ENCODE data around the gene POMGNT1.

Gene POMGNT1

DNA sequence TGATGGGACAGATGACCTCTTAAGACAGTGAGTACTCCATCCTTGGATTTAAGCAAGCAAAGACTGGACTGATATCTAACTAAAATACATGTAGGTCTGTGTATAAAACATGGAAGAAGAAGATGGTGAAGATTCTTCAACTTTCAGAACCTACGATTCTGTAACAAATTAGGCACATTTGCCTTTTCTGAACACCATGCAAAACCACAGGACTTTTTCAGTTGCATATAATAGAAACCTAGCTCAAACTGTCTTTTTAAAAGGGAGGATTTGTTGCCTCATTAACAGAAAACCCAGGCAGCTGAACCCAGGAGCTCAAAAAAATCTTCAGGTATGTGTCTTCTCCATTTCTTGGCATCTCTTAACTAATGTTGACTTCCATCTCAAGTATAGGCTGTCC, 38.0 kb downstream of the POMGNT1 start:
- FAIRE-seq: no peak

DNA sequence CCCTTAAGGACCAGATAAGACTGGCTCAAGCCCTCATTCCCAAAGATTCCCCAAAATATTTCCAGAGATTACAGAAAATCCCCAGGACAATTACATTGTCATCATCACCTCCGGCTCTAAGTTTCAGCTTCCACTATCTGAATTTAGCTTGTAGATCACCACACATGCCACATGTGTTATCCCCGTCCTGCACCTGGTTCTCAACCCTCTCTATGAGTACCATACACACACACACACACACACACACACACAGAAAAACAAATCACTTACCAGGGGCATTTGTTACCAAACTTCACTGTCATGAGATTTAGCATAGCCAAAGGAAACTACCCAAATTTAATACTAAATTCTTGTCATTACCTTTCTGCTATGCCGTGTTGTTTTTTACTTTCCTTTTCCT, 38.7 kb downstream of the POMGNT1 start:
- peak; percentile 76 for FAIRE-seq
- DNase-seq (ENCODE audit: insufficient read length, low spot score): no peak

More for the DNA sequence above, 38.0 kb downstream of the POMGNT1 start:
- DNase-seq (ENCODE audit: insufficient read length, low spot score): no peak
- TF ChIP-seq SPI1 (IDR thresholded peaks at IDR 0.05; ENCODE audit: low read depth, low read length) (no peak), TAF1 (IDR thresholded peaks at IDR 0.05; ENCODE audit: low read depth, low read length) (no peak), POLR2A (IDR thresholded peaks at IDR 0.05; ENCODE audit: low read depth, low read length) (no peak), POU2F2 (IDR thresholded peaks at IDR 0.05; ENCODE audit: low read depth, low read length) (no peak), POLR2AphosphoS5 (IDR thresholded peaks at IDR 0.05; ENCODE audit: low read depth, low read length) (no peak), PAX5 (IDR thresholded peaks at IDR 0.05; ENCODE audit: insufficient read depth, low read length, severe bottlenecking) (no peak)

DNA sequence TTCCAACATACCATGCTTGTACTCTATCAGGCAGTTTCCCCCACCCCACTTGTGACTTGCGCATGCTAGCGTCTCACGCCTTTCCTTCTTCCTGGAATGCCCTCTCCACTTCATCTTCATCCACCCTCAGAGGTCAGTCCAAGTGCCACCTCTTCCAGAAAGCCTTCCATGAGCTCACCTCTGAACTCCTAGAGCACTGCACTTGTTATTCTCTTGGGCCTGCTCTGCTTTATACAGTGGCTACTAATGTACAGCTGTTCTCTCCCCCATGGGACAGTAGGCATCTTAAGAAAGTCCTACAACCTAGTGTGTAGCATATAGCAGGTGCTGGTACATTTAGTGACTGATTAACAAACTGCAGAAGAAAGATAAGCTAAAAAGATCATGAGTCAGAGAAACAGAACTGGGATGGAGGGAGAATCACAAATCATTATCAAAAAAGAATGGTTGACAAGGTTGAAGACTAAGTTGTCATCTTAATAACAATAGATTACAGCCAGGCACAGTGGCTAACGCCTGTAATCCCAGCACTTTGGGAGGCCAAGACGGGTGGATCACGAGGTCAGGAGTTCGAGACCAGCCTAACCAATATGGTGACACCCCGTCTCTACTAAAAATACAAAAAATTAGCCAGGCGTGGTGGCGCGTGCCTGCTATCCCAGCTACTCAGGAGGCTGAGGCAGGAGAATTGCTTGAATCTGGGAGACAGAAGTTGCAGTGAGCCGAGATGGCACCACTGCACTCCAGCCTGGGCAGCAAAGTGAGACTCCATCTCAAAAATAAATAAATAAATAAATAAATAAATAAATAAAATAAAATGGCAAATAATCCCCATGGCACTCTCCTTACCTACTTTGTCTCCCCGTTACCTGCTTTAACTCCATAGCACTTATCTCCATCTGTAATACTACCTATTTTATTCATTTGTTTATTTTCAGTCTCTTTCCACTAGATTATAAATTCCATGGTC, 39.6 kb downstream of the POMGNT1 start:
- TF ChIP-seq POLR2A (IDR thresholded peaks at IDR 0.05; ENCODE audit: low read depth, low read length) (no peak), POLR2AphosphoS5 (IDR thresholded peaks at IDR 0.05; ENCODE audit: low read depth, low read length) (no peak), SPI1 (IDR thresholded peaks at IDR 0.05; ENCODE audit: low read depth, low read length) (no peak), PAX5 (IDR thresholded peaks at IDR 0.05; ENCODE audit: insufficient read depth, low read length, severe bottlenecking) (no peak), TAF1 (IDR thresholded peaks at IDR 0.05; ENCODE audit: low read depth, low read length) (no peak), POU2F2 (IDR thresholded peaks at IDR 0.05; ENCODE audit: low read depth, low read length) (no peak)
- no peak for FAIRE-seq
- DNase-seq (ENCODE audit: insufficient read length, low spot score): no peak

More for the DNA sequence above, 38.7 kb downstream of the POMGNT1 start:
- TF ChIP-seq POLR2AphosphoS5 (IDR thresholded peaks at IDR 0.05; ENCODE audit: low read depth, low read length) (no peak), POU2F2 (IDR thresholded peaks at IDR 0.05; ENCODE audit: low read depth, low read length) (no peak), PAX5 (IDR thresholded peaks at IDR 0.05; ENCODE audit: insufficient read depth, low read length, severe bottlenecking) (no peak), SPI1 (IDR thresholded peaks at IDR 0.05; ENCODE audit: low read depth, low read length) (no peak), POLR2A (IDR thresholded peaks at IDR 0.05; ENCODE audit: low read depth, low read length) (no peak), TAF1 (IDR thresholded peaks at IDR 0.05; ENCODE audit: low read depth, low read length) (no peak)

DNA sequence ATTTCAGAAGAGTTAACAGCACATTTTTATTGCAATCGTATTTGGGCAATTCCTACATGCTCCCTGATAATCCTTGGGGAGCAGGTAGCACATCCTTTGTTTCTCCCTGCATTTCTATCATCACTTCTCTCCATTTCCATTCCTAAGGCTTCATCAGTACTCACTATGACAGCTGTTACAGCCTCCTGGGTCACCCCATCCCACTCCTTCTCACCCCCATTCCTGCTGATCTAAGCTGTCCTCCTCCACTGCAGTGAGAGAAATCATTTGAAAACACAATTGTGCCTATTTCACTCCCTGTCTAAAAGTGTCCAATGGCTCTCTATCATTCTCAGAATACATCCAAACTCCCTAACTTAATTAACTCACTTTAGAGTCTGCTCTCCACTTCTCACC, 40.3 kb downstream of the POMGNT1 start:
- FAIRE-seq: no peak

DNA sequence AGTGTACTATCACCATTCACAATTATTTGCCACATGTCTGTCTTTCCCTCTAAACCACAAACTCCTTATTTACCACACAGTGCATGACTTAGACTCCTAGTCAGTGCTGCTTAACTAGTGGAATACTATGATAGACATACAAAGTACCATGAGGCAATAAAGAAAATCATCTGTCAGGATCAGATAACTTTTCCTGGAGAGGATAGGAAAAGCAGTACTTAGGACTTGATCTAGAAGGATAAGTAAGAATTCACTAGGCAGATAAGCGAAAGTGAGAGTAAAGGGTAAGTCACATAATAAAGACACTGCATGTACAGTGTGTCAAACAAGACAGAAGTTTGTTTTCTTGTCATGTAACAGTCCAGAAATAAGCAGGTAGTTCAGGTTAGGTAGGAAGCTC, 44.5 kb downstream of the POMGNT1 start:
- FAIRE-seq (no peak), DNase-seq (ENCODE audit: insufficient read length, low spot score) (no peak)
- no peak for TF ChIP-seq POU2F2 (IDR thresholded peaks at IDR 0.05; ENCODE audit: low read depth, low read length)
- TF ChIP-seq POLR2A (IDR thresholded peaks at IDR 0.05; ENCODE audit: low read depth, low read length): no peak
- no peak for TF ChIP-seq POLR2AphosphoS5 (IDR thresholded peaks at IDR 0.05; ENCODE audit: low read depth, low read length)

More for the DNA sequence above, 40.3 kb downstream of the POMGNT1 start:
- DNase-seq (ENCODE audit: insufficient read length, low spot score): no peak
- no peak for TF ChIP-seq PAX5 (IDR thresholded peaks at IDR 0.05; ENCODE audit: insufficient read depth, low read length, severe bottlenecking)
- no peak for TF ChIP-seq POLR2A (IDR thresholded peaks at IDR 0.05; ENCODE audit: low read depth, low read length)
- TF ChIP-seq POLR2AphosphoS5 (IDR thresholded peaks at IDR 0.05; ENCODE audit: low read depth, low read length): no peak
- TF ChIP-seq POU2F2 (IDR thresholded peaks at IDR 0.05; ENCODE audit: low read depth, low read length): no peak
- no peak for TF ChIP-seq TAF1 (IDR thresholded peaks at IDR 0.05; ENCODE audit: low read depth, low read length)
- no peak for TF ChIP-seq SPI1 (IDR thresholded peaks at IDR 0.05; ENCODE audit: low read depth, low read length)

DNA sequence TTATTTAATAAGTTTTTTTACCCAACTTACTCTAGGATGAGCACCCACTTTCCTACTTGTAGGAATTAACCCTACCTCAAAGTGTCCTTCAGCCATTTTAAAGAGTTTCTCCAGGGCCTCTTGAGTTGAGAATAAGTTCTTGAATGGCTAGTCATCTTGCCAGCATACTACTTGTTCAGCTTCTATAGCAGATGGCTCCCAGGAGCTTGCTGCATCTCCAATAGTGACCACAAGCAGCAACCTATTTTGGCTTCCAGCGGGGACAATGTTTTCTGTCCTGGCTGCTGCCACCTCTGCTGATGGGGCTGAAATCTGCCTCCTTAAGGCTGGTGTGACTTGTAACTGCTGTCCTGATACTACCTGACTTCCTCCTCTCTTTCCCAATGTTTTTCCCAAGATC, 45.0 kb downstream of the POMGNT1 start:
- TF ChIP-seq POLR2A (IDR thresholded peaks at IDR 0.05; ENCODE audit: low read depth, low read length) (no peak), SPI1 (IDR thresholded peaks at IDR 0.05; ENCODE audit: low read depth, low read length) (no peak), POLR2AphosphoS5 (IDR thresholded peaks at IDR 0.05; ENCODE audit: low read depth, low read length) (no peak), POU2F2 (IDR thresholded peaks at IDR 0.05; ENCODE audit: low read depth, low read length) (no peak), TAF1 (IDR thresholded peaks at IDR 0.05; ENCODE audit: low read depth, low read length) (no peak), PAX5 (IDR thresholded peaks at IDR 0.05; ENCODE audit: insufficient read depth, low read length, severe bottlenecking) (no peak)
- FAIRE-seq (no peak), DNase-seq (ENCODE audit: insufficient read length, low spot score) (no peak)

DNA sequence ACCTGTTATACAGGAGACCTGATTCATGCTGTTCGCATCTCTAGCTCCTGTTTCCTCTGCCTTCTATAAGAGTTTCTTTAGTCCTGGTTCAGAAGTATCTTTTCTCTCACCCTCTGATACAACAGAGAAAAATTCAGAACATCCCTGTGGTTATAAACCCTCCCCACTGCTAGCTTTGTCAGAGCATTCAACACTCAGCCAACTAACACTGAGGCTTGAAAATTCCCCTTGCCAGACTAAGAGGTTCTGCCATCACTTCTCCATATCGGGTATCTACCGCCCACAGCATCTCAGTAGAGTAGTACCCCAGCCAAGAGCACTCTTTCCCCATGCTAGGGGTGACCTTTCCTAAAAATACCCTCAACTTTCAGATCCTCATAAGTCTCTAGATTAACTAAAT, 46.2 kb downstream of the POMGNT1 start:
- TF ChIP-seq TAF1 (IDR thresholded peaks at IDR 0.05; ENCODE audit: low read depth, low read length): no peak
- peak; percentile 43; the same call in 1 of the 2 replicates for TF ChIP-seq SPI1 (IDR thresholded peaks at IDR 0.05; ENCODE audit: low read depth, low read length)
- FAIRE-seq: no peak

DNA sequence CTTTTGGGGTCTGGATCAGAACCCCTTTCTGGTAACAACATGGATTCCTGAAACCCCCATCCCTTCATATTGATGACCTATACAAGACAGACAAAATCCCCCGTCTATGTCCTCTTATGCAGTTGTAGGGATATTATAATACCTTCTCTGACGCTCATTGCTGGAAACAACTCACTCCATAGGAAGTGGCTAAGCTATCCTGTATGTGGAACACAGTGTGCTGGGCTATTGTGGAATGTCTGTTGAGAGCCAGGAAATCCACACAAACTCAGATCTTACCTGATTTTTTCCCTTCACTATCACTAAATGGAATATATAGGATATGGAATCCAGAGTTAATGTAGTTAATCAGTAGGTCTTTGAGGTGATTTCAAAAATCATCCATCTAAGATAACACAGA, 48.1 kb downstream of the POMGNT1 start:
- DNase-seq (ENCODE audit: insufficient read length, low spot score) (no peak), FAIRE-seq (no peak)
- TF ChIP-seq SPI1 (IDR thresholded peaks at IDR 0.05; ENCODE audit: low read depth, low read length): no peak
- no peak for TF ChIP-seq POLR2A (IDR thresholded peaks at IDR 0.05; ENCODE audit: low read depth, low read length)
- no peak for TF ChIP-seq TAF1 (IDR thresholded peaks at IDR 0.05; ENCODE audit: low read depth, low read length)

More for the DNA sequence above, 46.2 kb downstream of the POMGNT1 start:
- no peak for DNase-seq (ENCODE audit: insufficient read length, low spot score)

DNA sequence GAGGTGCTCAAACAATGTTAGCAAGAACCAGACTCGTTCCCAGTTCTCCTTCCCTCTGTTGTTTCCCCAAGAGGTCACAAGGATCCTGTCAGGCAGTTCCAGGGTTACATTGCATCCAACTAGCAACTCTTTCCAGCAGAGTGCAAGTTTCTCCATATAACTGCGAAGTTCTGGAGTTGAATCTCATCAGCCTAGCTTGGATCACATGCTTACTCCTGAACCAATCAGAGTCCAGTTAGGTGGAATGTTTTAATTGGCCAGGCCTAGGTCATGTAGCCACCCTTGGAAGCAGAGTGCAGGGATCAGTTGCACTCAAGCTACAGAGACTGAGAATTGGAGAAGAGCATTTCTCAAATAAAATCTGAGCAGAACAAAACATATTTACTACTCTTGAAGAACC, 49.9 kb downstream of the POMGNT1 start:
- TF ChIP-seq POLR2A (IDR thresholded peaks at IDR 0.05; ENCODE audit: low read depth, low read length): no peak
- TF ChIP-seq SPI1 (IDR thresholded peaks at IDR 0.05; ENCODE audit: low read depth, low read length): no peak
- TF ChIP-seq POLR2AphosphoS5 (IDR thresholded peaks at IDR 0.05; ENCODE audit: low read depth, low read length): no peak
- TF ChIP-seq TAF1 (IDR thresholded peaks at IDR 0.05; ENCODE audit: low read depth, low read length): no peak
- no peak for TF ChIP-seq PAX5 (IDR thresholded peaks at IDR 0.05; ENCODE audit: insufficient read depth, low read length, severe bottlenecking)
- TF ChIP-seq POU2F2 (IDR thresholded peaks at IDR 0.05; ENCODE audit: low read depth, low read length): no peak
- DNase-seq (ENCODE audit: insufficient read length, low spot score) (no peak), FAIRE-seq (no peak)
